A549 treated with GW870086 at 1 μM for 4 hours (cell line): Measurements from ENCODE around the gene BMPR2. TPM values are rescaled to one million over a fixed set of nuclear protein-coding genes. Genes with fewer than 3 reads are reported as not detected.

ENCODE experiments used
- total RNA-seq: library from RNA; stranded (reverse); fragments of 200-300 nt; extraction: Qiagen RNA extraction; gene quantifications from 5 replicates; pipeline ENCODE4 v1.2.3, GENCODE V29; 2022; ENCODE audit warnings: low read depth

BMPR2 gene
- 9.0 to 15.0 TPM (median 13.7 TPM) in 5 replicates for total RNA-seq

DNA sequence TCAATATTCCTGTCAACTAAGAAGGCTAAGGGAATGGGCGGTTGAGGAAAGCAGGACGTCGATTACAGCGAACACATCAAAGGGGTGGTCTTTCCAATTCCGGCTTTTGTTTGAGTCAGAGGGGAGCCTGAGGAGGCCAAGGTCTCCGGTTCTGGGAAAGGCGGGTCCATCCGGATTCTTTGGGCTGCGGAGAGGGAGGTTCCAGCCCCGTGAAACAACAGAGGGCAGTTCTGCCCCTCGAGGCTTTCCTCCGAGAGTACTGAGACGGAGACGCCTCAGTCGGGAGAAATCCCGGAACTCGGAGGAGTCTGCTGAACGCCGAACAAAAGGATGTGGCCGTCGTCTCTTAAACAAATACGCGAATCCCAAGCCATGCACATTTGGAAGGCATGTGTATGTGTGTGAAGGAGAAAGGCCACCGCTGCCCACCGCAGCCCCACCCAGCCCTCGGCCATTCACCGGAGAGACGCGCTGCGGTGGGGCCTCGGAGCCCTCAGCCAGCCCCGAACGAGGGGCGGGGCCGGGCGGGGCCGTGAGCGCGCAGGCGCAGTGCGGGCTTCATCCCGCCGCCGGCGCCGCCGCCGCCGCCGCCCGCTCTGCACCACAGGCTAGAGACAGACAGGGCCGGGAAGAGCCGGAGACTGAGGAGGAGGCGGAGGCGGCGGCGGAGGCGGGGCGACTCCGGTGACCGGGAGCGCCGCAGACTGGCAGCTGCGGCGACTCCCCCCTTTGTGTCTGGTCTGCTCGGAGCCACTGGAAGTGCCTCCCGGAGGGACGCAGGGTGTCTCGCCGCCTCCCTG, at the start of gene BMPR2:
Gene BMPR2, plus strand, starts transcription at position 719 of the 800 bp plus-strand sequence. CDS start 1,148 bp downstream, outside the sequence.

Other genes starting within 250 kb of the BMPR2 start
- gene SUMO1, start 137.7 kb upstream of the BMPR2 start, total RNA-seq, result 127 to 160 TPM (median 146 TPM) in 5 replicates
- 116 to 132 TPM (median 121 TPM) in 5 replicates for gene NOP58, start 110.6 kb upstream of the BMPR2 start, total RNA-seq